ENCODE results near the gene MYT1. TPM values are rescaled to one million over a fixed set of nuclear protein-coding genes. Genes with fewer than 3 reads are reported as not detected.

The MYT1 gene
- total RNA-seq, 1 experiment from 2014 or later: 0.22 TPM

DNA sequence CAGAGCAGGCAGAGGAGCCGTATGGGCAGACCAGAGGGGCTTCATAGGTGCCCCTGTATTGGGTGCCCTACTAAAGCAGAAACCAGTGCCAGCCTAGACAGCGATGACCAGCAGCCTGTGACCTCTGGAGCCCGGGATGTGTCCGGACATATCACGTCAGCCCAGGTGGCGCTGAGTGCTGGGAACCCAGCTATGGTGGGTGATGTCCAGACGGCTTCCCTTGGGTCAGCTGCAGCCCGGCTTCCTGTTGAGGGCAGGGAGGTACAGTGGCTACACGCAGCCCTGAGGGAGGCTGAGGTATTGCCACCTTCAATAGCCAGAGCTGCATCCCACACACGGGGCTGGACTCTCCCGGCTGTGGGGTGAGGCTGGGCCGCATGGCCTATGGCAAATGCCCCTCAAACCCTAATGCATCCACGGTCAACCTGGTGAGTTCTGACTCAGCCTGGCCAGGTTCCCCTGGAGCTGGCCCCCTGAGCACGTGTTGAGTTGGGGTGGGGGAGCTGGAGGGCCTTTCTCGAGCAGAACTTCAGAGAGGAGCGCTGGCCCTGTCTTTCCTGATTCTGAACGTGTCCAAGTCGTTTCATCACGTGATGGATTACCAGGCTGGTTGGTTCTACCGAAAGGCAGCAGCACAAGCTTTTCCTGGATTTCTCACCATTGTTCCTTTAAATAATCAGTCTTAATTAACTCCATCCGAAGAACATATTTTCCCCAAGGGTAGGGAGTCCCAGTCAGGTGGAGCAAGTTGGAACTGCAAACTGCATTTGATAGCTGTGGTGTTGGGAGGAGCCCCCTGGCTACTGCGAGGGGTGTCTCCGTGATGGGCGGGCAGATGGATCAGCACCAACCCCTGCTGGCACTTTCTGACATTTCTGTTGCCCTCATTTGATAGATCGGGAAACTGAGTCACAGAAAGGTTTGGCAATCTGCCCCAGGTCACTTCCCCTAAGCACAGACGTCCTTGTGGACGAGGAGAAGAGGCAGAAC, 7.1 kb upstream of the MYT1 start:
- Histone ChIP-seq H2AFZ (ENCODE audit: low read length) (no peak overlapping the region), H3K9me2 (replicated peaks; ENCODE audit: low read length) (no peaks in the 10 kb centered on the region), H3K9me3 (ENCODE audit: low read length) (no peaks in the 10 kb centered on the region), H3K27ac (ENCODE audit: low read length) (no peak overlapping the region), H3K4me3 (ENCODE audit: low read length) (no peak overlapping the region), H3K4me2 (ENCODE audit: low read length) (no peak overlapping the region), H3F3A (ENCODE audit: low read length, unreplicated experiment) (no peaks in the 10 kb centered on the region), H4K20me1 (ENCODE audit: low read length) (no peaks in the 10 kb centered on the region), H3K9ac (ENCODE audit: low read length) (no peak overlapping the region), H3K4me1 (ENCODE audit: insufficient read depth, low read length) (peaks cover 6% of the 10 kb centered on the region), H3K36me3 (ENCODE audit: low read depth, low read length) (no peaks in the 10 kb centered on the region), H3K27me3 (ENCODE audit: low read length) (peaks cover 17% of the 10 kb centered on the region), H3K79me2 (ENCODE audit: low read length) (no peaks in the 10 kb centered on the region)
- POLR2A ChIA-PET (ENCODE audit: unreplicated experiment): no interaction called here
- TF ChIP-seq EZH2 (IDR thresholded peaks at IDR 0.05; ENCODE audit: low read length, unreplicated experiment) (no peak), CTCF (conservative IDR thresholded peaks at IDR 0.05; ENCODE audit: low read depth, low read length) (no peak), EZH2phosphoT487 (IDR thresholded peaks at IDR 0.05; ENCODE audit: borderline replicate concordance, low read length) (no peak)
- no TSS peak for BruUV-seq (replicated peaks)
- no peak for ATAC-seq
- DNase-seq: no peak
- intact Hi-C loops (cut with micrococcal nuclease): no loop called here
- CTCF ChIA-PET: no interaction called here

GRCh38 chr20:64157878-64158277, 6.4 kb upstream of the MYT1 start:
- DNase-seq: no peak
- H3K4me1 ChIP-seq (ENCODE audit: insufficient read depth, low read length): no peaks in the 10 kb centered on the region; the same call in 1 of the 2 replicates
- no peak overlapping the region for H3K4me3 ChIP-seq (ENCODE audit: low read length)
- no peak overlapping the region for H3K4me2 ChIP-seq (ENCODE audit: low read length)
- no peak for TF ChIP-seq EZH2 (IDR thresholded peaks at IDR 0.05; ENCODE audit: low read length, unreplicated experiment)
- TF ChIP-seq CTCF (conservative IDR thresholded peaks at IDR 0.05; ENCODE audit: low read depth, low read length): no peak
- TF ChIP-seq EZH2phosphoT487 (IDR thresholded peaks at IDR 0.05; ENCODE audit: borderline replicate concordance, low read length): no peak
- BruUV-seq (replicated peaks): no TSS peak
- H3K79me2 ChIP-seq (ENCODE audit: low read length): no peaks in the 10 kb centered on the region
- H3K27me3 ChIP-seq (ENCODE audit: low read length): peaks cover 24% of the 10 kb centered on the region
- intact Hi-C loops (cut with micrococcal nuclease): no loop called here
- CTCF ChIA-PET: no interaction called here
- no peaks in the 10 kb centered on the region for H3K36me3 ChIP-seq (ENCODE audit: low read depth, low read length)
- ATAC-seq: no peak
- H3K9ac ChIP-seq (ENCODE audit: low read length): no peak overlapping the region
- H4K20me1 ChIP-seq (ENCODE audit: low read length): no peaks in the 10 kb centered on the region
- H3K27ac ChIP-seq (ENCODE audit: low read length): no peak overlapping the region
- no peaks in the 10 kb centered on the region for H3K9me3 ChIP-seq (ENCODE audit: low read length)
- H3F3A ChIP-seq (ENCODE audit: low read length, unreplicated experiment): no peaks in the 10 kb centered on the region
- no peak overlapping the region for H2AFZ ChIP-seq (ENCODE audit: low read length)
- H3K9me2 ChIP-seq (replicated peaks; ENCODE audit: low read length): no peaks in the 10 kb centered on the region
- POLR2A ChIA-PET (ENCODE audit: unreplicated experiment): no interaction called here

Data from PC-3 (cell line).